ENCODE results near the gene RASL10B.

Gene RASL10B

GRCh38 chr17:35791681-35792350 lies 60.4 kb downstream of the RASL10B start:
- DNase-seq (ENCODE audit: extremely low read depth in 1 of 2, low read depth in 1 of 2), result no peak
